SK-N-SH (cell line): Measurements from ENCODE around the gene FBXO33. TPM values are rescaled to one million over a fixed set of nuclear protein-coding genes. Genes with fewer than 3 reads are reported as not detected.
"Not testable (repeated sequence)": the region's sequence is repeated elsewhere in the genome, so short reads cannot be mapped to it uniquely, and the experiment has no call there.

Experiments
- CTCF ChIA-PET: fragments of 300-600, 350-600 bp; formaldehyde crosslinking; extraction: SDS; loops from one replicate; lab custom pipeline; 2021; lab: Yijun Ruan, JAX
- POLR2A ChIA-PET: fragments of 350-600 bp; sonication (Branson Sonifier 250); formaldehyde crosslinking; extraction: SDS; loops from one replicate; lab custom pipeline; 2020; ENCODE audit warnings: antibody characterized with exemption, inconsistent platforms; lab: Yijun Ruan, JAX
- DNase-seq: peaks from one replicate; pipeline ENCODE4 v3.0.0; 2012
- H2AFZ ChIP-seq: fragments of 200-600 bp; sonication (generic); 2 replicates; pipeline ENCODE4 v1.8.1; 2016; ENCODE audit warnings: antibody characterized with exemption, mild to moderate bottlenecking, low read depth
- H3F3A ChIP-seq: fragments of 200-600 bp; sonication (generic); replicated peaks from 2 replicates; pipeline ENCODE3; 2016; ENCODE audit warnings: antibody characterized with exemption, mild to moderate bottlenecking; ENCODE audit not compliant: insufficient read depth
- H3K27ac ChIP-seq, 2 experiments: fragments of 200-500 bp in 1 of 2; fragments of 200-600 bp in 1 of 2; sonication (Bioruptor generic) in 1 of 2; sonication (generic), shearing (Covaris generic) in 1 of 2; 2 replicates each; pipeline versions ENCODE4 v1.5.1 to v1.6.1; 2014 to 2016; ENCODE audit warnings: low read depth in 2 of 2, inconsistent platforms in 1 of 2, low read length in 1 of 2, mild to moderate bottlenecking in 1 of 2, mixed read lengths in 1 of 2
- H3K27me3 ChIP-seq: fragments of 200-600 bp; sonication (generic), shearing (Covaris generic); 2 replicates; pipeline ENCODE4 v1.6.1; 2016; ENCODE audit warnings: mixed run types; ENCODE audit not compliant: insufficient read depth
- H3K36me3 ChIP-seq, 2 experiments: fragments of 200-500 bp in 1 of 2; fragments of 200-600 bp in 1 of 2; sonication (Bioruptor generic) in 1 of 2; sonication (generic) in 1 of 2; replicated peaks in 1 of 2; 2 replicates each; pipeline versions ENCODE3 to v1.5.1; 2014 to 2016; ENCODE audit warnings: low read length in 1 of 2, mild to moderate bottlenecking in 1 of 2; ENCODE audit not compliant: insufficient read depth in 2 of 2, control insufficient read depth in 1 of 2
- H3K4me1 ChIP-seq, 2 experiments: fragments of 200-500 bp in 1 of 2; fragments of 200-600 bp in 1 of 2; sonication (Bioruptor generic) in 1 of 2; sonication (generic), shearing (Covaris generic) in 1 of 2; 2 replicates each; pipeline versions ENCODE4 v1.5.1 to v1.6.1; 2014 to 2016; ENCODE audit warnings: low read depth in 1 of 2, low read length in 1 of 2, mixed run types in 1 of 2; ENCODE audit not compliant: insufficient read depth in 2 of 2, control insufficient read depth in 1 of 2
- H3K4me2 ChIP-seq: fragments of 200-600 bp; sonication (generic), shearing (Covaris generic); 2 replicates; pipeline ENCODE4 v1.6.1; 2017; ENCODE audit warnings: mixed run types
- H3K4me3 ChIP-seq, 2 experiments: fragments of 200-500 bp in 1 of 2; fragments of 200-600 bp in 1 of 2; sonication (Bioruptor generic) in 1 of 2; sonication (generic), shearing (Covaris generic) in 1 of 2; 2 replicates each; pipeline versions ENCODE4 v1.5.1 to v1.8.1; 2014 to 2016; ENCODE audit warnings: low read depth in 2 of 2, inconsistent platforms in 1 of 2, low read length in 1 of 2, mild to moderate bottlenecking in 1 of 2, mixed read lengths in 1 of 2, moderate library complexity in 1 of 2
- H3K79me2 ChIP-seq: fragments of 200-600 bp; sonication (generic); 2 replicates; pipeline ENCODE4 v1.8.1; 2017; ENCODE audit warnings: mild to moderate bottlenecking; ENCODE audit not compliant: insufficient read depth
- H3K9ac ChIP-seq: fragments of 200-600 bp; sonication (generic); 2 replicates; pipeline ENCODE4 v1.6.1; 2017; ENCODE audit warnings: mixed run types
- H3K9me2 ChIP-seq: fragments of 200-600 bp; sonication (generic); 2 replicates; pipeline ENCODE4 v1.6.1; 2017; ENCODE audit warnings: mixed run types
- H3K9me3 ChIP-seq: fragments of 200-600 bp; sonication (generic); 2 replicates; pipeline ENCODE4 v1.6.1; 2017; ENCODE audit warnings: mixed run types, mild to moderate bottlenecking, moderate library complexity
- H4K20me1 ChIP-seq: fragments of 200-600 bp; sonication (generic); 2 replicates; pipeline ENCODE4 v1.6.1; 2017; ENCODE audit warnings: mild to moderate bottlenecking, mixed run types; ENCODE audit not compliant: insufficient read depth
- ELF1 ChIP-seq: IDR thresholded peaks from 2 replicates; pipeline ENCODE4 v1.4.0; 2012
- EP300 ChIP-seq, 2 experiments: IDR thresholded peaks; 2 replicates each; pipeline versions ENCODE4 v1.4.0 to v1.6.1; 2012; ENCODE audit warnings: borderline replicate concordance in 1 of 2, low read depth in 1 of 2, low read length in 1 of 2
- EZH2phosphoT487 ChIP-seq: fragments of 200-600 bp; sonication (generic); IDR thresholded peaks from 2 replicates; pipeline ENCODE4 v1.6.1; 2017; ENCODE audit warnings: low read depth, mixed run types, mild to moderate bottlenecking, antibody characterized with exemption, moderate library complexity, borderline replicate concordance
- FOSL2 ChIP-seq: IDR thresholded peaks from 2 replicates; pipeline ENCODE4 v1.4.0; 2012; ENCODE audit warnings: low read depth, mild to moderate bottlenecking, moderate library complexity, borderline replicate concordance
- FOXM1 ChIP-seq: IDR thresholded peaks from 2 replicates; pipeline ENCODE4 v1.4.0; 2012; ENCODE audit warnings: low read depth, mild to moderate bottlenecking
- GABPA ChIP-seq: IDR thresholded peaks from 2 replicates; pipeline ENCODE4 v1.4.0; 2012; ENCODE audit warnings: low read depth, mild to moderate bottlenecking
- GATA2 ChIP-seq: sonication (generic); formaldehyde crosslinking; IDR thresholded peaks from 2 replicates; pipeline ENCODE4 v1.5.0; 2020; ENCODE audit warnings: mild to moderate bottlenecking, missing genetic modification reagents
- IRF3 ChIP-seq: fragments of 150-350 bp; IDR thresholded peaks from 2 replicates; pipeline ENCODE4 v1.6.1; 2016; ENCODE audit warnings: mild to moderate bottlenecking, low read depth, low read length
- JUND ChIP-seq: IDR thresholded peaks from 2 replicates; pipeline ENCODE4 v1.4.0; 2012
- MAX ChIP-seq: IDR thresholded peaks from 2 replicates; pipeline ENCODE4 v1.4.0; 2012; ENCODE audit warnings: low read depth
- MEF2A ChIP-seq: IDR thresholded peaks from 2 replicates; pipeline ENCODE4 v1.4.0; 2012; ENCODE audit warnings: low read depth, borderline replicate concordance
- MXI1 ChIP-seq: IDR thresholded peaks from 2 replicates; pipeline ENCODE4 v1.6.1; 2012; ENCODE audit warnings: mild to moderate bottlenecking, low read depth, low read length, improper control_type of control experiment
- NRF1 ChIP-seq: IDR thresholded peaks from 2 replicates; pipeline ENCODE4 v1.6.1; 2012; ENCODE audit warnings: low read depth, mild to moderate bottlenecking, low read length
- POLR2AphosphoS5 ChIP-seq: IDR thresholded peaks from 2 replicates; pipeline ENCODE4 v1.6.1; 2012; ENCODE audit warnings: low read depth, low read length
- RFX5 ChIP-seq: IDR thresholded peaks from 2 replicates; pipeline ENCODE4 v1.6.1; 2012; ENCODE audit warnings: mild to moderate bottlenecking, improper control_type of control experiment, low read length
- RXRA ChIP-seq: IDR thresholded peaks from 2 replicates; pipeline ENCODE4 v1.4.0; 2012; ENCODE audit warnings: low read depth, mild to moderate bottlenecking, borderline replicate concordance
- SMC3 ChIP-seq: IDR thresholded peaks from 2 replicates; pipeline ENCODE4 v1.6.1; 2012; ENCODE audit warnings: low read depth, low read length, improper control_type of control experiment
- TCF12 ChIP-seq: IDR thresholded peaks from 2 replicates; pipeline ENCODE4 v1.4.0; 2012
- TEAD4 ChIP-seq: IDR thresholded peaks from 2 replicates; pipeline ENCODE4 v1.4.0; 2012; ENCODE audit warnings: mild to moderate bottlenecking, borderline replicate concordance; ENCODE audit not compliant: insufficient read depth
- USF2 ChIP-seq: fragments of 150-350 bp; IDR thresholded peaks from 2 replicates; pipeline ENCODE4 v1.6.1; 2017; ENCODE audit warnings: antibody characterized with exemption, low read length, low read depth, borderline replicate concordance
- YY1 ChIP-seq: IDR thresholded peaks from 2 replicates; pipeline ENCODE4 v1.4.0; 2012; ENCODE audit warnings: low read depth, mild to moderate bottlenecking
- ZBTB33 ChIP-seq: IDR thresholded peaks from 2 replicates; pipeline ENCODE4 v1.4.0; 2012; ENCODE audit warnings: low read depth, borderline replicate concordance
- WGBS: methylation state at CpG from one replicate; pipeline ENCODE4 v1.1.6; 2017; ENCODE audit warnings: low lambda C conversion rate; 5-methylcytosine and 5-hydroxymethylcytosine counted together
- polyA plus RNA-seq, 3 experiments: library from polyadenylated mRNA; depleted of rRNA; stranded (reverse); fragments of >200 nt; gene quantifications; 2 replicates each; pipeline ENCODE4 v1.2.3, GENCODE V29; 2012

The FBXO33 gene
- polyA plus RNA-seq, 1 of the 3 experiments (the other 2 are of a cell fraction), result 4.2 TPM

- POLR2A ChIA-PET, result no interaction called here
- H3K9me3 ChIP-seq, result no peaks in the 10 kb centered on the region
- H3K27me3 ChIP-seq, result no peaks in the 10 kb centered on the region
- H2AFZ ChIP-seq, result no peak overlapping the region
- no peak for TF ChIP-seq TCF12
- no peak for TF ChIP-seq POLR2AphosphoS5
- no peak for TF ChIP-seq JUND
- TF ChIP-seq IRF3, result no peak
- TF ChIP-seq TEAD4, result no peak
- TF ChIP-seq FOSL2, result no peak
- TF ChIP-seq FOXM1, result no peak
- TF ChIP-seq RFX5, result no peak
- TF ChIP-seq MAX, result no peak
- TF ChIP-seq SMC3, result no peak
- TF ChIP-seq EP300 (IDR thresholded peaks at IDR 0.05; ENCODE audit: borderline replicate concordance in 1 of 2, low read depth in 1 of 2, low read length in 1 of 2), result no peak
- TF ChIP-seq YY1, result no peak
- TF ChIP-seq ELF1, result no peak
- no peak for TF ChIP-seq GATA2
- TF ChIP-seq NRF1, result no peak
- no peak for TF ChIP-seq GABPA
- no peak for TF ChIP-seq MEF2A
- TF ChIP-seq MXI1, result no peak
- TF ChIP-seq USF2, result no peak
- TF ChIP-seq, all 33 proteins: peak for 0
- Histone ChIP-seq H3F3A (no peaks in the 10 kb centered on the region), H3K36me3 (peaks cover 0 to 7% of the 10 kb centered on the region in 2 experiments), H3K4me2 (no peak overlapping the region), H3K9ac (no peak overlapping the region), H3K9me2 (no peaks in the 10 kb centered on the region), H3K79me2 (no peaks in the 10 kb centered on the region), H3K27ac (no peak overlapping the region), H4K20me1 (no peaks in the 10 kb centered on the region), H3K4me1 (no peaks in the 10 kb centered on the region), H3K4me3 (no peak overlapping the region)
- DNase-seq, result no peak
- CTCF ChIA-PET, result no interaction called here
- 91% methylated on average over 1 of the region's 1 CpG for WGBS
Observed at GRCh38 chr14:39365354-39365753, 66.9 kb downstream of the FBXO33 start.

- CTCF ChIA-PET, result no interaction called here
- Histone ChIP-seq H3K27ac (no peak overlapping the region), H4K20me1 (no peaks in the 10 kb centered on the region), H3K4me3 (no peak overlapping the region), H3K36me3 (peaks cover 0 to 7% of the 10 kb centered on the region in 2 experiments), H3K4me2 (no peak overlapping the region), H3F3A (no peaks in the 10 kb centered on the region), H3K4me1 (no peaks in the 10 kb centered on the region), H2AFZ (no peak overlapping the region), H3K9me2 (no peaks in the 10 kb centered on the region), H3K79me2 (no peaks in the 10 kb centered on the region), H3K9me3 (no peaks in the 10 kb centered on the region), H3K9ac (no peak overlapping the region), H3K27me3 (no peaks in the 10 kb centered on the region)
- no peak for TF ChIP-seq RXRA
- TF ChIP-seq RFX5, result no peak
- no peak for TF ChIP-seq GABPA
- no peak for TF ChIP-seq EZH2phosphoT487
- no peak for TF ChIP-seq ZBTB33
- WGBS, result 75% methylated on average over 1 of the region's 1 CpG
- DNase-seq, result no peak
- POLR2A ChIA-PET, result no interaction called here
Observed at GRCh38 chr14:39364509-39364908, 67.7 kb downstream of the FBXO33 start.

- H3K27me3 ChIP-seq, H3K9me2 ChIP-seq, H3F3A ChIP-seq, H3K79me2 ChIP-seq, H3K9me3 ChIP-seq, CTCF ChIA-PET, H3K4me1 ChIP-seq, H3K9ac ChIP-seq, POLR2A ChIA-PET, H3K4me2 ChIP-seq, H3K27ac ChIP-seq, H4K20me1 ChIP-seq, DNase-seq, H3K36me3 ChIP-seq, H2AFZ ChIP-seq, H3K4me3 ChIP-seq: not testable (repeated sequence)
- 92% methylated on average over 5 of the region's 5 CpGs for WGBS
Observed at GRCh38 chr14:39361556-39361955, 70.7 kb downstream of the FBXO33 start.
